OCI-LY7 (cell line): ENCODE data around the gene MED27. TPM values are rescaled to one million over a fixed set of nuclear protein-coding genes. Genes with fewer than 3 reads are reported as not detected.

ENCODE experiments used
- BruUV-seq: library from RNA; stranded (reverse); fragments of 400-500 nt; replicated peaks from 2 replicates; lab custom pipeline; 2021; lab: Mats Ljungman, UMichigan
- CTCF ChIA-PET: fragments of 300-600 bp; sonication (Branson Sonifier 250); formaldehyde crosslinking; loops from one replicate; lab custom pipeline; 2022; ENCODE audit warnings: antibody characterized with exemption; ENCODE audit not compliant: unreplicated experiment; lab: Charles Lee
- POLR2A ChIA-PET: fragments of 300-600 bp; sonication (Branson Sonifier 250); formaldehyde crosslinking; loops from one replicate; lab custom pipeline; 2022; ENCODE audit warnings: antibody characterized with exemption; lab: Charles Lee
- DNase-seq: peaks from one replicate; pipeline ENCODE4 v3.0.0-alpha.2; 2015; ENCODE audit warnings: low spot score
- H2AFZ ChIP-seq: fragments of 200-600 bp; sonication (generic), shearing (Covaris generic); 2 replicates; pipeline ENCODE4 v1.6.1; 2014; ENCODE audit warnings: mild to moderate bottlenecking, antibody characterized with exemption, low read length, moderate library complexity
- H3K27ac ChIP-seq: fragments of 200-600 bp; sonication (generic); 2 replicates; pipeline ENCODE4 v1.5.1; 2014; ENCODE audit warnings: mixed run types, low read depth, mild to moderate bottlenecking, moderate library complexity, low read length, inconsistent platforms; ENCODE audit not compliant: poor library complexity, severe bottlenecking
- H3K36me3 ChIP-seq: fragments of 200-600 bp; sonication (generic); 2 replicates; pipeline ENCODE4 v1.6.1; 2014; ENCODE audit warnings: mild to moderate bottlenecking, antibody characterized with exemption, low read length, moderate library complexity, mixed read lengths; ENCODE audit not compliant: insufficient read depth
- H3K4me1 ChIP-seq: fragments of 200-600 bp; sonication (generic); 2 replicates; pipeline ENCODE4 v1.5.1; 2014; ENCODE audit warnings: mild to moderate bottlenecking, low read length; ENCODE audit not compliant: insufficient read depth, poor library complexity, severe bottlenecking
- H3K4me2 ChIP-seq: fragments of 200-600 bp; sonication (generic); 2 replicates; pipeline ENCODE4 v1.6.1; 2014; ENCODE audit warnings: mild to moderate bottlenecking, low read length
- H3K4me3 ChIP-seq: fragments of 200-600 bp; sonication (generic); 2 replicates; pipeline ENCODE4 v1.5.1; 2014; ENCODE audit warnings: mild to moderate bottlenecking, low read depth, low read length; ENCODE audit not compliant: poor library complexity, severe bottlenecking
- H3K79me2 ChIP-seq: fragments of 200-600 bp; sonication (generic); 2 replicates; pipeline ENCODE4 v1.6.1; 2016; ENCODE audit warnings: low read depth, mild to moderate bottlenecking, low read length, moderate library complexity, mixed read lengths; ENCODE audit not compliant: insufficient read depth
- H3K9me2 ChIP-seq: fragments of 200-600 bp; sonication (generic); 2 replicates; pipeline ENCODE4 v1.6.1; 2016; ENCODE audit warnings: mild to moderate bottlenecking, low read length, mixed read lengths; ENCODE audit not compliant: insufficient read depth
- H3K9me3 ChIP-seq: fragments of 200-600 bp; sonication (generic); 2 replicates; pipeline ENCODE4 v1.6.1; 2014; ENCODE audit warnings: mild to moderate bottlenecking, mixed run types, low read length, mixed read lengths
- H4K20me1 ChIP-seq: fragments of 200-600 bp; sonication (generic); 2 replicates; pipeline ENCODE4 v1.6.1; 2014; ENCODE audit warnings: mild to moderate bottlenecking, antibody characterized with exemption, low read length, moderate library complexity, mixed read lengths; ENCODE audit not compliant: insufficient read depth
- EZH2phosphoT487 ChIP-seq: fragments of 200-600 bp; sonication (generic); IDR thresholded peaks from 2 replicates; pipeline ENCODE4 v1.6.1; 2018; ENCODE audit warnings: low read depth, borderline replicate concordance, mild to moderate bottlenecking, mixed run types, antibody characterized with exemption, low read length, moderate library complexity, mixed read lengths
- intact Hi-C: fragments of 100-400 bp; cut with micrococcal nuclease; formaldehyde crosslinking; loops from one replicate; pipeline ENCODE4 v1.10.0; 2022; ENCODE audit not compliant: unreplicated experiment
- total RNA-seq, 2 experiments: library from RNA; depleted of rRNA in 1 of 2; stranded (reverse); fragments of >200 nt in 1 of 2; shearing (Covaris generic) in 1 of 2; gene quantifications; 2 replicates each; pipeline ENCODE4 v1.2.3, GENCODE V29; 2014 to 2022
- TF ChIP-seq, protein P1 (sequence below): fragments of 200-600 bp; sonication (generic); conservative IDR thresholded peaks from 2 replicates; pipeline ENCODE4 v1.5.1; 2014; ENCODE audit warnings: mild to moderate bottlenecking, antibody characterized with exemption, low read length, moderate library complexity, mixed read lengths

The MED27 gene
- total RNA-seq, 2 experiments from 2014 or later = 23.1 to 32.6 TPM

GRCh38 chr9:132003896-132004295, 75.8 kb downstream of the MED27 start:
- Histone ChIP-seq H3K79me2 (no peaks in the 10 kb centered on the region), H3K4me1 (no peaks in the 10 kb centered on the region), H3K4me2 (no peak overlapping the region), H3K9me2 (no peaks in the 10 kb centered on the region), H3K36me3 (no peaks in the 10 kb centered on the region; the same call in 1 of the 2 replicates), H4K20me1 (no peaks in the 10 kb centered on the region), H3K27ac (no peak overlapping the region), H3K9me3 (no peaks in the 10 kb centered on the region), H3K4me3 (no peak overlapping the region), H2AFZ (no peak overlapping the region)
- BruUV-seq = no TSS peak
- intact Hi-C loops = no loop called here
- ChIA-PET POLR2A (no interaction called here), CTCF (no interaction called here)
- TF ChIP-seq, protein P1, sequence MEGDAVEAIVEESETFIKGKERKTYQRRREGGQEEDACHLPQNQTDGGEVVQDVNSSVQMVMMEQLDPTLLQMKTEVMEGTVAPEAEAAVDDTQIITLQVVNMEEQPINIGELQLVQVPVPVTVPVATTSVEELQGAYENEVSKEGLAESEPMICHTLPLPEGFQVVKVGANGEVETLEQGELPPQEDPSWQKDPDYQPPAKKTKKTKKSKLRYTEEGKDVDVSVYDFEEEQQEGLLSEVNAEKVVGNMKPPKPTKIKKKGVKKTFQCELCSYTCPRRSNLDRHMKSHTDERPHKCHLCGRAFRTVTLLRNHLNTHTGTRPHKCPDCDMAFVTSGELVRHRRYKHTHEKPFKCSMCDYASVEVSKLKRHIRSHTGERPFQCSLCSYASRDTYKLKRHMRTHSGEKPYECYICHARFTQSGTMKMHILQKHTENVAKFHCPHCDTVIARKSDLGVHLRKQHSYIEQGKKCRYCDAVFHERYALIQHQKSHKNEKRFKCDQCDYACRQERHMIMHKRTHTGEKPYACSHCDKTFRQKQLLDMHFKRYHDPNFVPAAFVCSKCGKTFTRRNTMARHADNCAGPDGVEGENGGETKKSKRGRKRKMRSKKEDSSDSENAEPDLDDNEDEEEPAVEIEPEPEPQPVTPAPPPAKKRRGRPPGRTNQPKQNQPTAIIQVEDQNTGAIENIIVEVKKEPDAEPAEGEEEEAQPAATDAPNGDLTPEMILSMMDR = no peak
- no peak for TF ChIP-seq EZH2phosphoT487
- no peak for DNase-seq

DNA sequence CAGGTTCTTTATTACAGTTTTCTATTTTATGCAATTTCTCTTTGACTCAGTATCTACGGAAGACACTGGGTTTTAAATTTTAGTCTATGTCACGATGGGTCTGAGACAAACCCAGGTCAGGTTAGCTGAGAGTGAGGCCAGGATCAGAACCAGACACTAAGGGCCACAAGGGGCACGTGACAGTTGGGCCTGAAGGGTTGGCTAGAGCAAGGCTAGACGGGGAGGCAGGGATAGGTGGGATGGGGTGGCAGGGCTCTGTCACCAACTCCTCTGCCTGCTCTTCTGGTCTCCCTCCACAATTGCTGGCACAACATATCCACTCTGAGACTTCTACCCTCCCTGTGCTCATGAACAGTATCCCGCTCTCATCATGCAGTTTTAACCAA, 76.4 kb downstream of the MED27 start:
- H3K9me2 ChIP-seq = no peaks in the 10 kb centered on the region
- DNase-seq = no peak
- intact Hi-C loops = no loop called here
- no peak overlapping the region for H2AFZ ChIP-seq
- CTCF ChIA-PET = no interaction called here
- H4K20me1 ChIP-seq = no peaks in the 10 kb centered on the region
- POLR2A ChIA-PET = interaction anchor here (0.6 kb wide), 1 partner anchor 8 kb away, joined by 4 read pairs; no protein-coding TSS in a partner anchor
- no peaks in the 10 kb centered on the region; the same call in 1 of the 2 replicates for H3K36me3 ChIP-seq
- no peak overlapping the region for H3K27ac ChIP-seq
- no TSS peak for BruUV-seq
- no peaks in the 10 kb centered on the region for H3K79me2 ChIP-seq
- no peaks in the 10 kb centered on the region for H3K9me3 ChIP-seq
- H3K4me2 ChIP-seq = no peak overlapping the region
- H3K4me3 ChIP-seq = no peak overlapping the region
- no peaks in the 10 kb centered on the region for H3K4me1 ChIP-seq
- TF ChIP-seq, protein P1 = no peak
- no peak for TF ChIP-seq EZH2phosphoT487

DNA sequence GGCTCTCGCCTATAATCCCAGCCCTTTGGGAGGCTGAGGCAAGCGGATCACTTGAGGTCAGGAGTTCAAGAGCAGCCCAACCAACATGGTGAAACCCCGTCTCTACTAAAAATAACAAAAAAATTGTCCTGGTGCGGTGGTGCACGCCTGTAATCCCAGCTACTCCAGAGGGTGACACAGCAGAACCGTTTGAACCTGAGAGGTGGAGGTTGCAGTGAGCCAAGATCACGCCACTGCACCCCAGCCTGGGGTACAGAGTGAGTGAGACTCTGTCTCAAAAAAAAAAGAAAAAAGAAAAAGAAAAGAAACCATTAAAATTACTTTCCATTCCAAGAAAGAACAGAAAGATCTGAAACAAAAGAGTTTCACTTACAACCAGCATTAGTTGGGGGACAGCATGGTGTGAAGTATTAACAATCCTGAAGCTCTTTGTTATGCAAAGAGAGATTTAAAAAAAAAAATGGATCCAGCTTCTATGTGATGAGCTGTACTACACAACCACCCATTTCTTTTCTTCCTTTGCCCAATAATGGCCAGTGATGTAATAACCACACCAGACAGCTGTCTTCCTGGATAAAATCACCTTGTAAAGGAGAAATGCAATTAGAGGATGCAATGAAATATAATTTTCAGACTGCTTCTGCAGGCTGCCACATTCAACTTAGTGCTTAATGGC, 76.9 kb downstream of the MED27 start:
- intact Hi-C loops = no loop called here
- TF ChIP-seq EZH2phosphoT487 = no peak
- TF ChIP-seq, protein P1 = no peak
- H3K4me2 ChIP-seq = no peak overlapping the region
- BruUV-seq = no TSS peak
- H3K9me2 ChIP-seq = no peaks in the 10 kb centered on the region
- no peaks in the 10 kb centered on the region for H3K9me3 ChIP-seq
- ChIA-PET CTCF (no interaction called here), POLR2A (interaction anchor here (0.6 kb wide), 1 partner anchor 9 kb away, joined by 4 read pairs; no protein-coding TSS in a partner anchor)
- DNase-seq = no peak
- no peak overlapping the region for H2AFZ ChIP-seq
- H3K36me3 ChIP-seq = no peaks in the 10 kb centered on the region; the same call in 1 of the 2 replicates
- H3K4me3 ChIP-seq = no peak overlapping the region
- no peaks in the 10 kb centered on the region for H4K20me1 ChIP-seq
- no peaks in the 10 kb centered on the region for H3K79me2 ChIP-seq
- no peaks in the 10 kb centered on the region for H3K4me1 ChIP-seq
- H3K27ac ChIP-seq = no peak overlapping the region
